H9 (cell line): ENCODE measurements around the gene ARMCX6. TPM values are rescaled to one million over a fixed set of nuclear protein-coding genes. Genes with fewer than 3 reads are reported as not detected.

Experiments used
- DNase-seq: peaks from one replicate; pipeline ENCODE4 v3.0.0-alpha.2; 2017
- H2AFZ ChIP-seq: one replicate; pipeline ENCODE4 v1.6.1; 2013; ENCODE audit warnings: mild to moderate bottlenecking, low read length, control low read depth, moderate library complexity
- H2AK5ac ChIP-seq: 2 replicates; pipeline ENCODE4 v1.6.1; 2013; ENCODE audit warnings: low read length, control low read depth, mixed read lengths; ENCODE audit not compliant: insufficient read length
- H2BK120ac ChIP-seq: one replicate; pipeline ENCODE4 v1.6.1; 2013; ENCODE audit warnings: low read depth, mild to moderate bottlenecking, low read length, control low read depth, inconsistent platforms; ENCODE audit not compliant: poor library complexity, severe bottlenecking
- H2BK12ac ChIP-seq: 2 replicates; pipeline ENCODE4 v1.6.1; 2013; ENCODE audit warnings: low read length, control low read depth, mixed read lengths, low read depth; ENCODE audit not compliant: insufficient read length
- H2BK15ac ChIP-seq: 2 replicates; pipeline ENCODE4 v1.6.1; 2013; ENCODE audit warnings: low read depth, low read length, control low read depth
- H2BK20ac ChIP-seq: one replicate; pipeline ENCODE4 v1.6.1; 2013; ENCODE audit warnings: low read depth, mild to moderate bottlenecking, low read length, control low read depth, inconsistent platforms; ENCODE audit not compliant: poor library complexity, severe bottlenecking
- H2BK5ac ChIP-seq: 2 replicates; pipeline ENCODE4 v1.6.1; 2013; ENCODE audit warnings: low read length, control low read depth, mixed read lengths; ENCODE audit not compliant: insufficient read length
- H3K14ac ChIP-seq: 2 replicates; pipeline ENCODE4 v1.6.1; 2013; ENCODE audit warnings: low read length, control low read depth; ENCODE audit not compliant: insufficient read depth
- H3K18ac ChIP-seq: 2 replicates; pipeline ENCODE4 v1.6.1; 2013; ENCODE audit warnings: low read depth, mild to moderate bottlenecking, mixed read lengths, low read length, control low read depth; ENCODE audit not compliant: insufficient read length
- H3K23ac ChIP-seq: 2 replicates; pipeline ENCODE4 v1.6.1; 2013; ENCODE audit warnings: low read length, control low read depth, mixed read lengths, low read depth; ENCODE audit not compliant: insufficient read length
- H3K23me2 ChIP-seq: 2 replicates; pipeline ENCODE4 v1.6.1; 2013; ENCODE audit warnings: low read depth, mild to moderate bottlenecking, mixed read lengths, low read length, control low read depth; ENCODE audit not compliant: insufficient read length, poor library complexity, severe bottlenecking
- H3K27ac ChIP-seq: 2 replicates; pipeline ENCODE4 v1.5.1; 2013; ENCODE audit warnings: low read length, control low read depth, mixed read lengths, low read depth; ENCODE audit not compliant: insufficient read length
- H3K27me3 ChIP-seq: 2 replicates; pipeline ENCODE4 v1.6.1; 2013; ENCODE audit warnings: low read length, control low read depth, inconsistent platforms; ENCODE audit not compliant: insufficient read depth
- H3K4ac ChIP-seq: 2 replicates; pipeline ENCODE4 v1.6.1; 2013; ENCODE audit warnings: low read depth, mild to moderate bottlenecking, control low read depth, inconsistent platforms, low read length, moderate library complexity
- H3K4me1 ChIP-seq: 2 replicates; pipeline ENCODE4 v1.6.1; 2013; ENCODE audit warnings: low read length, control low read depth, inconsistent platforms; ENCODE audit not compliant: insufficient read depth
- H3K4me2 ChIP-seq: 2 replicates; pipeline ENCODE4 v1.6.1; 2013; ENCODE audit warnings: low read length, control low read depth, mixed read lengths; ENCODE audit not compliant: insufficient read length, insufficient read depth
- H3K56ac ChIP-seq: 2 replicates; pipeline ENCODE4 v1.6.1; 2013; ENCODE audit warnings: low read depth, mild to moderate bottlenecking, mixed read lengths, low read length, control low read depth; ENCODE audit not compliant: insufficient read length
- H3K79me1 ChIP-seq: 2 replicates; pipeline ENCODE4 v1.6.1; 2013; ENCODE audit warnings: low read depth, mild to moderate bottlenecking, moderate library complexity, low read length, control low read depth, inconsistent platforms; ENCODE audit not compliant: insufficient read depth, poor library complexity, severe bottlenecking
- H3K79me2 ChIP-seq: 2 replicates; pipeline ENCODE4 v1.6.1; 2013; ENCODE audit warnings: low read length, control low read depth, inconsistent platforms; ENCODE audit not compliant: insufficient read depth
- H3K9ac ChIP-seq: 2 replicates; pipeline ENCODE4 v1.6.1; 2013; ENCODE audit warnings: low read length, control low read depth, mixed read lengths; ENCODE audit not compliant: insufficient read length; ENCODE audit errors: extremely low read depth
- H3K9me3 ChIP-seq: one replicate; pipeline ENCODE4 v1.6.1; 2013; ENCODE audit warnings: low read depth, low read length, inconsistent platforms; ENCODE audit not compliant: control insufficient read depth
- H3T11ph ChIP-seq: one replicate; pipeline ENCODE4 v1.6.1; 2013; ENCODE audit warnings: mild to moderate bottlenecking, low read length, control low read depth, inconsistent platforms
- H4K20me1 ChIP-seq: one replicate; pipeline ENCODE4 v1.6.1; 2013; ENCODE audit not compliant: control insufficient read depth, insufficient read length, insufficient read depth
- H4K5ac ChIP-seq: 2 replicates; pipeline ENCODE4 v1.6.1; 2013; ENCODE audit warnings: low read depth, mild to moderate bottlenecking, mixed read lengths, low read length, control low read depth; ENCODE audit not compliant: insufficient read length
- H4K8ac ChIP-seq: replicated peaks from 2 replicates; pipeline ENCODE4 v1.6.1; 2013; ENCODE audit warnings: low read length, control low read depth, mixed read lengths, low read depth; ENCODE audit not compliant: insufficient read length
- H4K91ac ChIP-seq: 2 replicates; pipeline ENCODE4 v1.6.1; 2013; ENCODE audit warnings: low read depth, mild to moderate bottlenecking, moderate library complexity, mixed read lengths, low read length, control low read depth; ENCODE audit not compliant: insufficient read length
- H3K27ac Mint-ChIP-seq, 3 experiments: 2 replicates in 2 of 3; 3 replicates in 1 of 3; pipeline ENCODE4 v1.8.0; 2020 to 2021; ENCODE audit warnings: mixed read lengths in 3 of 3, mild to moderate bottlenecking in 1 of 3, moderate library complexity in 1 of 3
- H3K27me3 Mint-ChIP-seq: 2 replicates; pipeline ENCODE4 v1.8.0; 2021; ENCODE audit warnings: low read depth, mild to moderate bottlenecking, moderate library complexity, mixed read lengths
- H3K36me3 Mint-ChIP-seq, 3 experiments: 2 replicates in 2 of 3; 3 replicates in 1 of 3; pipeline ENCODE4 v1.8.0; 2020 to 2021; ENCODE audit warnings: low read depth in 3 of 3, mixed read lengths in 3 of 3; ENCODE audit not compliant: insufficient read depth in 1 of 3
- H3K4me1 Mint-ChIP-seq, 2 experiments: 2 replicates each; pipeline ENCODE4 v1.8.0; 2020; ENCODE audit warnings: mixed read lengths in 2 of 2
- H3K4me3 Mint-ChIP-seq, 2 experiments: 2 replicates in 1 of 2; 3 replicates in 1 of 2; pipeline ENCODE4 v1.8.0; 2020 to 2021; ENCODE audit warnings: mild to moderate bottlenecking in 2 of 2, mixed read lengths in 2 of 2, moderate library complexity in 1 of 2
- H3K9me3 Mint-ChIP-seq, 2 experiments: 2 replicates in 1 of 2; 3 replicates in 1 of 2; pipeline ENCODE4 v1.8.0; 2020; ENCODE audit warnings: mild to moderate bottlenecking in 2 of 2, mixed read lengths in 2 of 2, moderate library complexity in 1 of 2
- CTCF ChIP-seq: fragments of 200-600 bp; sonication (generic); conservative IDR thresholded peaks from 3 replicates; pipeline ENCODE4 v1.8.0; 2021; ENCODE audit warnings: antibody characterized with exemption, mild to moderate bottlenecking
- WGBS: extraction: QIAGEN DNeasy Blood & Tissue Kit; methylation state at CpG from one replicate; pipeline ENCODE4 v1.1.7; 2013; ENCODE audit warnings: missing lambda C conversion rate, low lambda C conversion rate, mixed read lengths; ENCODE audit not compliant: insufficient read length; ENCODE audit errors: extremely low coverage; 5-methylcytosine and 5-hydroxymethylcytosine counted together
- total RNA-seq: library from RNA; stranded (reverse); gene quantifications from 2 replicates; pipeline ENCODE4 v1.2.1, GENCODE V29; 2021

ARMCX6 gene
- total RNA-seq, 1 experiment from 2014 or later, result 48.6 TPM

DNA sequence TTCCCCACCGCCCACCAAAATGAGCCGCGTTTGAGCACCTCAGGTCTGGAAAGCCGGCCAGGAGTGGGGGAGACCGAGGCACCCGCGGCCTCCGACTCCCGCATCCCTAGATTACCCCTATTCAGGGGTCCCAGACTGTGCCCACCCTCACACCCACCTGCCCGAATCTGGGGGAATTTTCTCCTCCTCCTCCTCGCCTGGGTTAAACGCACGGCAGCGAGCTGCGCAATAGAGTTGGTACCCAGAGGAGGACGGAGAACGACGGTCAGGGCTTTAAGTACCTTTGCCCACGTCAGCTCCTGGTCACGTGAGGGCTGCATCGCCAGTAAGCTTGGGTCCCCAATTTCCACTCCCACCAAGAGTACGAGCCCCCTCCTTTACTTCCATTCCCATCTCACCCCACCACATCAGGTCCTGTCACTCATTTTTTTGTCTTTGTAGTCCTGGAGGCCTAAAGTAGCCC is 41.8 kb upstream of the ARMCX6 start, which contains the start of gene ARMCX2:
TSS of gene ARMCX2 (minus strand) at position 250 of the 463 bp plus-strand sequence. CDS start 2,262 bp downstream, outside the sequence.
- Mint-ChIP-seq H3K27ac (peak within 1 kb of the TSS; percentile 70 to 86 (median 70); a peak in 5 of 7 replicates), H3K36me3 (peaks cover 5 to 19% (median 12%) of the 10 kb centered on the region in 3 experiments; a peak in 6 of 7 replicates), H3K9me3 (peaks cover 74 to 76% of the 10 kb centered on the region in 2 experiments), H3K4me1 (peaks cover 0 to 16% of the 10 kb centered on the region in 2 experiments; a peak in 1 of 4 replicates), H3K4me3 (peak within 1 kb of the TSS; percentile 80 to 88), H3K27me3 (peaks cover 6% of the 10 kb centered on the region)
- Histone ChIP-seq H4K5ac (no peak within 1 kb of the TSS), H3K79me2 (no peaks in the 10 kb centered on the region), H2AFZ (peak within 1 kb of the TSS; percentile 9), H3K4me1 (no peaks in the 10 kb centered on the region), H3K14ac (no peak within 1 kb of the TSS), H3K23me2 (no peaks in the 10 kb centered on the region), H3K79me1 (no peaks in the 10 kb centered on the region), H3K27ac (no peak within 1 kb of the TSS), H2BK12ac (no peak within 1 kb of the TSS), H4K20me1 (no peaks in the 10 kb centered on the region), H2BK20ac (no peak within 1 kb of the TSS), H3K9me3 (peaks cover 40% of the 10 kb centered on the region), H3K18ac (no peak within 1 kb of the TSS), H3K9ac (peak within 1 kb of the TSS; percentile 44), H2BK5ac (no peak within 1 kb of the TSS), H2AK5ac (no peak within 1 kb of the TSS), H3K27me3 (no peaks in the 10 kb centered on the region), H3K4ac (no peak within 1 kb of the TSS), H3K56ac (no peak within 1 kb of the TSS), H4K91ac (no peak within 1 kb of the TSS), H2BK15ac (no peak within 1 kb of the TSS), H2BK120ac (no peak within 1 kb of the TSS), H4K8ac (no peak within 1 kb of the TSS), H3T11ph (no peak within 1 kb of the TSS), H3K23ac (no peak within 1 kb of the TSS), H3K4me2 (peak within 1 kb of the TSS; percentile 45)
- DNase-seq, result peak; percentile 62
- no peak for TF ChIP-seq CTCF
- no CpG with 5 or more reads among the region's 22 CpGs for WGBS
